T-helper 2 cell treated with Interferon-gamma antibody and Interleukin-4, amounts not matched to agents 5 μg/mL and 100 μg/mL, for 36 hours (primary cell): ENCODE results near the gene DMRT2.

Experiments
- DNase-seq: peaks from one replicate; pipeline ENCODE4 v3.0.0; 2021; ENCODE audit warnings: low spot score
- H3K27ac Mint-ChIP-seq: one replicate; pipeline ENCODE4 v1.8.0; 2021; ENCODE audit warnings: mild to moderate bottlenecking, mixed read lengths
- H3K27me3 Mint-ChIP-seq: one replicate; pipeline ENCODE4 v1.8.0; 2021; ENCODE audit warnings: low read depth, mixed read lengths
- H3K36me3 Mint-ChIP-seq: one replicate; pipeline ENCODE4 v1.8.0; 2021; ENCODE audit warnings: low read depth, mixed read lengths
- H3K4me1 Mint-ChIP-seq: one replicate; pipeline ENCODE4 v1.8.0; 2021; ENCODE audit warnings: low read depth, mixed read lengths
- H3K4me3 Mint-ChIP-seq: one replicate; pipeline ENCODE4 v1.8.0; 2022; ENCODE audit warnings: mild to moderate bottlenecking, moderate library complexity, mixed read lengths
- H3K9me3 Mint-ChIP-seq: one replicate; pipeline ENCODE4 v1.8.0; 2021; ENCODE audit warnings: mixed read lengths

The DMRT2 gene

GRCh38 chr9:1087120-1087881 is 37.1 kb downstream of the DMRT2 start:
- H3K36me3 Mint-ChIP-seq, result no peaks in the 10 kb centered on the region
- no peak overlapping the region for H3K4me3 Mint-ChIP-seq
- no peaks in the 10 kb centered on the region for H3K9me3 Mint-ChIP-seq
- peaks cover 3% of the 10 kb centered on the region for H3K27me3 Mint-ChIP-seq
- H3K4me1 Mint-ChIP-seq, result no peaks in the 10 kb centered on the region
- DNase-seq, result no peak
- no peak overlapping the region for H3K27ac Mint-ChIP-seq

GRCh38 chr9:1094749-1095148 is 44.6 kb downstream of the DMRT2 start:
- Mint-ChIP-seq H3K9me3 (no peaks in the 10 kb centered on the region), H3K27me3 (no peaks in the 10 kb centered on the region), H3K4me3 (no peak overlapping the region), H3K27ac (no peak overlapping the region), H3K4me1 (no peaks in the 10 kb centered on the region), H3K36me3 (no peaks in the 10 kb centered on the region)
- DNase-seq, result no peak

- no peak overlapping the region for H3K27ac Mint-ChIP-seq
- no peak for DNase-seq
- H3K36me3 Mint-ChIP-seq, result no peaks in the 10 kb centered on the region
- no peaks in the 10 kb centered on the region for H3K4me1 Mint-ChIP-seq
- peaks cover 3% of the 10 kb centered on the region for H3K27me3 Mint-ChIP-seq
- no peaks in the 10 kb centered on the region for H3K9me3 Mint-ChIP-seq
- no peak overlapping the region for H3K4me3 Mint-ChIP-seq
Measured at GRCh38 chr9:1096155-1096964, 46.2 kb downstream of the DMRT2 start.

- no peaks in the 10 kb centered on the region for H3K9me3 Mint-ChIP-seq
- H3K27me3 Mint-ChIP-seq, result peaks cover 9% of the 10 kb centered on the region
- DNase-seq, result no peak
- H3K4me3 Mint-ChIP-seq, result no peak overlapping the region
- H3K36me3 Mint-ChIP-seq, result no peaks in the 10 kb centered on the region
- no peaks in the 10 kb centered on the region for H3K4me1 Mint-ChIP-seq
- no peak overlapping the region for H3K27ac Mint-ChIP-seq
Measured at GRCh38 chr9:1098551-1098950, 48.4 kb downstream of the DMRT2 start.

- H3K4me3 Mint-ChIP-seq, result no peak overlapping the region
- H3K27me3 Mint-ChIP-seq, result peaks cover 9% of the 10 kb centered on the region
- H3K4me1 Mint-ChIP-seq, result no peaks in the 10 kb centered on the region
- H3K9me3 Mint-ChIP-seq, result no peaks in the 10 kb centered on the region
- DNase-seq, result no peak
- no peak overlapping the region for H3K27ac Mint-ChIP-seq
- no peaks in the 10 kb centered on the region for H3K36me3 Mint-ChIP-seq
Measured at GRCh38 chr9:1100201-1100600, 50.0 kb downstream of the DMRT2 start.

GRCh38 chr9:1100945-1101344 is 50.8 kb downstream of the DMRT2 start:
- H3K9me3 Mint-ChIP-seq, result no peaks in the 10 kb centered on the region
- no peak overlapping the region for H3K4me3 Mint-ChIP-seq
- H3K27me3 Mint-ChIP-seq, result peaks cover 9% of the 10 kb centered on the region
- no peaks in the 10 kb centered on the region for H3K4me1 Mint-ChIP-seq
- no peak overlapping the region for H3K27ac Mint-ChIP-seq
- no peak for DNase-seq
- H3K36me3 Mint-ChIP-seq, result no peaks in the 10 kb centered on the region

GRCh38 chr9:1101846-1102641 is 51.9 kb downstream of the DMRT2 start:
- Mint-ChIP-seq H3K4me3 (no peak overlapping the region), H3K36me3 (no peaks in the 10 kb centered on the region), H3K4me1 (no peaks in the 10 kb centered on the region), H3K27ac (no peak overlapping the region), H3K27me3 (peaks cover 9% of the 10 kb centered on the region), H3K9me3 (no peaks in the 10 kb centered on the region)
- DNase-seq, result no peak

- H3K27me3 Mint-ChIP-seq, result peaks cover 9% of the 10 kb centered on the region
- no peak overlapping the region for H3K27ac Mint-ChIP-seq
- peaks cover 3% of the 10 kb centered on the region for H3K9me3 Mint-ChIP-seq
- no peaks in the 10 kb centered on the region for H3K36me3 Mint-ChIP-seq
- no peak for DNase-seq
- H3K4me1 Mint-ChIP-seq, result no peaks in the 10 kb centered on the region
- no peak overlapping the region for H3K4me3 Mint-ChIP-seq
Measured at GRCh38 chr9:1102642-1102970, 52.4 kb downstream of the DMRT2 start.
